ENCODE measurements around the gene ZNF407. TPM values are rescaled to one million over a fixed set of nuclear protein-coding genes. Genes with fewer than 3 reads are reported as not detected.
A peak's percentile ranks its signal among the peaks of the same experiment; 100 is the strongest.

ZNF407 gene
- total and polyA plus RNA-seq, 2 of the 13 experiments (the other 11 are each of a cell fraction or from before 2014, with no cell fraction given): 2.3 to 8.7 TPM

DNA sequence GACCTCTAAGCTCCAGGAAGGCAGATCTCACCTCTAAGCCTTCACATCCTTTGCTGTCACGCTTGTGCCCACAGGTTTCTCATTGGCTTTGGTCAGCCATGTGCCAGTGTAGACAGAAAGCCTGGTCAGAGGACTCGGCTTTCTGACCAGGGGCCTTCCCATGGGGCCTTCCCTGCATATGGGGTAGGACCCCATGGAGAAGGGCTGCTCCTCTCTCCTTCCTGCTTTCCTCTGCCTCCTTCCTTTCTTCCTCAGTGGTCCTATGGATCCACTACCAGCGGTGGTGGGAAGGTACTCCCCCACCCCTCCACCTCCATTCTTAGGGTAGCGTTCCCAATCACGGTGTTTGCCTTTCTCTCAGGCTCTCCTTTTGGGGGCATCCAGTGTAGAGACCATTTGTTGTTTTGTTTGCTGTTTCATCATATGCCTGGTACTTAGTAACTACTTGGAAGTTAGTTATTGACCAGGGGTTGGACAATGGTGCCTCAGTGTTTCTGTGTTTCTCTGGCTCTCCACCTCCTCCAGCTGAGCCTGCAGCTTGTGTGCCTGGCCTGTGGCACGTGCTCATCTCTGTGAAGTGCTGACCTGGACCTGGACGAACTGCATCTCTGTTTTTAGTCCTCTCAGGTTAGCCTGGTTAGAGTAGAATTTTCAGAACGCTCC is 71.6 kb downstream of the ZNF407 start (continued):
- no peak for TF ChIP-seq ZNF232 (CRISPR knock-in tag; IDR thresholded peaks at IDR 0.05; ENCODE audit: borderline replicate concordance)
- no peak for TF ChIP-seq ADNP (CRISPR knock-in tag; IDR thresholded peaks at IDR 0.05)
- no peak for TF ChIP-seq ZNF549 (CRISPR knock-in tag; IDR thresholded peaks at IDR 0.05)
- TF ChIP-seq CBX5 (CRISPR knock-in tag; IDR thresholded peaks at IDR 0.05; ENCODE audit: borderline replicate concordance): no peak
- TF ChIP-seq, protein P1, sequence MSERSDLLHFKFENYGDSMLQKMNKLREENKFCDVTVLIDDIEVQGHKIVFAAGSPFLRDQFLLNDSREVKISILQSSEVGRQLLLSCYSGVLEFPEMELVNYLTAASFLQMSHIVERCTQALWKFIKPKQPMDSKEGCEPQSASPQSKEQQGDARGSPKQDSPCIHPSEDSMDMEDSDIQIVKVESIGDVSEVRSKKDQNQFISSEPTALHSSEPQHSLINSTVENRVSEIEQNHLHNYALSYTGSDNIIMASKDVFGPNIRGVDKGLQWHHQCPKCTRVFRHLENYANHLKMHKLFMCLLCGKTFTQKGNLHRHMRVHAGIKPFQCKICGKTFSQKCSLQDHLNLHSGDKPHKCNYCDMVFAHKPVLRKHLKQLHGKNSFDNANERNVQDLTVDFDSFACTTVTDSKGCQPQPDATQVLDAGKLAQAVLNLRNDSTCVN (CRISPR knock-in tag; IDR thresholded peaks at IDR 0.05; ENCODE audit: borderline replicate concordance): no peak
- TF ChIP-seq THAP11 (CRISPR knock-in tag; IDR thresholded peaks at IDR 0.05): peak; percentile 22; the same call in 1 of the 2 replicates
- no peak for TF ChIP-seq ZNF746 (CRISPR knock-in tag; IDR thresholded peaks at IDR 0.05)
- TF ChIP-seq, protein P2, sequence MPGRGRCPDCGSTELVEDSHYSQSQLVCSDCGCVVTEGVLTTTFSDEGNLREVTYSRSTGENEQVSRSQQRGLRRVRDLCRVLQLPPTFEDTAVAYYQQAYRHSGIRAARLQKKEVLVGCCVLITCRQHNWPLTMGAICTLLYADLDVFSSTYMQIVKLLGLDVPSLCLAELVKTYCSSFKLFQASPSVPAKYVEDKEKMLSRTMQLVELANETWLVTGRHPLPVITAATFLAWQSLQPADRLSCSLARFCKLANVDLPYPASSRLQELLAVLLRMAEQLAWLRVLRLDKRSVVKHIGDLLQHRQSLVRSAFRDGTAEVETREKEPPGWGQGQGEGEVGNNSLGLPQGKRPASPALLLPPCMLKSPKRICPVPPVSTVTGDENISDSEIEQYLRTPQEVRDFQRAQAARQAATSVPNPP (CRISPR knock-in tag; IDR thresholded peaks at IDR 0.05): no peak
- TF ChIP-seq, protein P3, sequence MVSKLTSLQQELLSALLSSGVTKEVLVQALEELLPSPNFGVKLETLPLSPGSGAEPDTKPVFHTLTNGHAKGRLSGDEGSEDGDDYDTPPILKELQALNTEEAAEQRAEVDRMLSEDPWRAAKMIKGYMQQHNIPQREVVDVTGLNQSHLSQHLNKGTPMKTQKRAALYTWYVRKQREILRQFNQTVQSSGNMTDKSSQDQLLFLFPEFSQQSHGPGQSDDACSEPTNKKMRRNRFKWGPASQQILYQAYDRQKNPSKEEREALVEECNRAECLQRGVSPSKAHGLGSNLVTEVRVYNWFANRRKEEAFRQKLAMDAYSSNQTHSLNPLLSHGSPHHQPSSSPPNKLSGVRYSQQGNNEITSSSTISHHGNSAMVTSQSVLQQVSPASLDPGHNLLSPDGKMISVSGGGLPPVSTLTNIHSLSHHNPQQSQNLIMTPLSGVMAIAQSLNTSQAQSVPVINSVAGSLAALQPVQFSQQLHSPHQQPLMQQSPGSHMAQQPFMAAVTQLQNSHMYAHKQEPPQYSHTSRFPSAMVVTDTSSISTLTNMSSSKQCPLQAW (CRISPR knock-in tag; IDR thresholded peaks at IDR 0.05): peak; percentile 60; the same call in 1 of the 2 replicates
- TF ChIP-seq ZBTB38 (CRISPR knock-in tag; IDR thresholded peaks at IDR 0.05): peak; percentile 64; the same call in 1 of the 2 replicates
- TF ChIP-seq MEF2D (CRISPR knock-in tag; IDR thresholded peaks at IDR 0.05): 0 out of 2 replicates have a peak, but pooled peaks have one; percentile 10
- no peak for TF ChIP-seq SETDB1 (CRISPR knock-in tag; IDR thresholded peaks at IDR 0.05; ENCODE audit: borderline replicate concordance)
- TF ChIP-seq HOXA5 (CRISPR knock-in tag; IDR thresholded peaks at IDR 0.05): no peak
- no peak for TF ChIP-seq WIZ (CRISPR knock-in tag; IDR thresholded peaks at IDR 0.05)
- TF ChIP-seq TCF12 (IDR thresholded peaks at IDR 0.05): no peak
- no peak for TF ChIP-seq TCF12 (CRISPR knock-in tag; IDR thresholded peaks at IDR 0.05)
- TF ChIP-seq GZF1 (CRISPR knock-in tag; IDR thresholded peaks at IDR 0.05): no peak
- TF ChIP-seq, protein P4, sequence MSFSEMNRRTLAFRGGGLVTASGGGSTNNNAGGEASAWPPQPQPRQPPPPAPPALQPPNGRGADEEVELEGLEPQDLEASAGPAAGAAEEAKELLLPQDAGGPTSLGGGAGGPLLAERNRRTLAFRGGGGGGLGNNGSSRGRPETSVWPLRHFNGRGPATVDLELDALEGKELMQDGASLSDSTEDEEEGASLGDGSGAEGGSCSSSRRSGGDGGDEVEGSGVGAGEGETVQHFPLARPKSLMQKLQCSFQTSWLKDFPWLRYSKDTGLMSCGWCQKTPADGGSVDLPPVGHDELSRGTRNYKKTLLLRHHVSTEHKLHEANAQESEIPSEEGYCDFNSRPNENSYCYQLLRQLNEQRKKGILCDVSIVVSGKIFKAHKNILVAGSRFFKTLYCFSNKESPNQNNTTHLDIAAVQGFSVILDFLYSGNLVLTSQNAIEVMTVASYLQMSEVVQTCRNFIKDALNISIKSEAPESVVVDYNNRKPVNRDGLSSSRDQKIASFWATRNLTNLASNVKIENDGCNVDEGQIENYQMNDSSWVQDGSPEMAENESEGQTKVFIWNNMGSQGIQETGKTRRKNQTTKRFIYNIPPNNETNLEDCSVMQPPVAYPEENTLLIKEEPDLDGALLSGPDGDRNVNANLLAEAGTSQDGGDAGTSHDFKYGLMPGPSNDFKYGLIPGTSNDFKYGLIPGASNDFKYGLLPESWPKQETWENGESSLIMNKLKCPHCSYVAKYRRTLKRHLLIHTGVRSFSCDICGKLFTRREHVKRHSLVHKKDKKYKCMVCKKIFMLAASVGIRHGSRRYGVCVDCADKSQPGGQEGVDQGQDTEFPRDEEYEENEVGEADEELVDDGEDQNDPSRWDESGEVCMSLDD (CRISPR knock-in tag; IDR thresholded peaks at IDR 0.05; ENCODE audit: borderline replicate concordance): no peak
- peak; percentile 33; the same call in 1 of the 2 replicates for TF ChIP-seq SMAD3 (CRISPR knock-in tag; IDR thresholded peaks at IDR 0.05)
- TF ChIP-seq SRSF1 (optimal IDR thresholded peaks at IDR 0.05; ENCODE audit: low read depth, low read length): no peak
- TF ChIP-seq CBFB (CRISPR knock-in tag; IDR thresholded peaks at IDR 0.05): no peak
- TF ChIP-seq ZNF546 (CRISPR knock-in tag; conservative IDR thresholded peaks at IDR 0.05): no peak
- TF ChIP-seq, protein P5, sequence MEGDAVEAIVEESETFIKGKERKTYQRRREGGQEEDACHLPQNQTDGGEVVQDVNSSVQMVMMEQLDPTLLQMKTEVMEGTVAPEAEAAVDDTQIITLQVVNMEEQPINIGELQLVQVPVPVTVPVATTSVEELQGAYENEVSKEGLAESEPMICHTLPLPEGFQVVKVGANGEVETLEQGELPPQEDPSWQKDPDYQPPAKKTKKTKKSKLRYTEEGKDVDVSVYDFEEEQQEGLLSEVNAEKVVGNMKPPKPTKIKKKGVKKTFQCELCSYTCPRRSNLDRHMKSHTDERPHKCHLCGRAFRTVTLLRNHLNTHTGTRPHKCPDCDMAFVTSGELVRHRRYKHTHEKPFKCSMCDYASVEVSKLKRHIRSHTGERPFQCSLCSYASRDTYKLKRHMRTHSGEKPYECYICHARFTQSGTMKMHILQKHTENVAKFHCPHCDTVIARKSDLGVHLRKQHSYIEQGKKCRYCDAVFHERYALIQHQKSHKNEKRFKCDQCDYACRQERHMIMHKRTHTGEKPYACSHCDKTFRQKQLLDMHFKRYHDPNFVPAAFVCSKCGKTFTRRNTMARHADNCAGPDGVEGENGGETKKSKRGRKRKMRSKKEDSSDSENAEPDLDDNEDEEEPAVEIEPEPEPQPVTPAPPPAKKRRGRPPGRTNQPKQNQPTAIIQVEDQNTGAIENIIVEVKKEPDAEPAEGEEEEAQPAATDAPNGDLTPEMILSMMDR (CRISPR knock-in tag; IDR thresholded peaks at IDR 0.05): 0 out of 2 replicates have a peak, but pooled peaks have one; percentile 8
